IMR-90 (cell line): ENCODE data around the gene GJC2. TPM values are rescaled to one million over a fixed set of nuclear protein-coding genes. Genes with fewer than 3 reads are reported as not detected.

ENCODE experiments used
- ELK1 ChIP-seq: fragments of 150-350 bp; IDR thresholded peaks from 2 replicates; pipeline ENCODE4 v1.6.1; 2016; ENCODE audit warnings: low read depth, mild to moderate bottlenecking, low read length, moderate library complexity, borderline replicate concordance
- polyA plus RNA-seq, 3 experiments: library from polyadenylated mRNA; depleted of rRNA; stranded (reverse); fragments of >200 nt; gene quantifications; 2 replicates each; pipeline ENCODE4 v1.2.3, GENCODE V29; 2012; ENCODE audit warnings: low replicate concordance in 1 of 3
- total RNA-seq: library from RNA; depleted of rRNA; stranded (reverse); fragments of >200 nt; gene quantifications from 2 replicates; pipeline ENCODE4 v1.2.3, GENCODE V29; 2012

GJC2 gene
- total and polyA plus RNA-seq, 2 of the 4 experiments (the other 2 are of a cell fraction): 1.1 to 1.7 TPM

GRCh38 chr1:228207851-228208821, 58.4 kb downstream of the GJC2 start, which contains the start of gene OBSCN (continued):
- TF ChIP-seq ELK1: no peak
